ENCODE measurements around the gene VTN. TPM values are rescaled to one million over a fixed set of nuclear protein-coding genes. Genes with fewer than 3 reads are reported as not detected.

The VTN gene
- total RNA-seq, 4 donors from 2014 or later, result 0.51 to 2.1 (median 0.69) TPM; not detected in 1

DNA sequence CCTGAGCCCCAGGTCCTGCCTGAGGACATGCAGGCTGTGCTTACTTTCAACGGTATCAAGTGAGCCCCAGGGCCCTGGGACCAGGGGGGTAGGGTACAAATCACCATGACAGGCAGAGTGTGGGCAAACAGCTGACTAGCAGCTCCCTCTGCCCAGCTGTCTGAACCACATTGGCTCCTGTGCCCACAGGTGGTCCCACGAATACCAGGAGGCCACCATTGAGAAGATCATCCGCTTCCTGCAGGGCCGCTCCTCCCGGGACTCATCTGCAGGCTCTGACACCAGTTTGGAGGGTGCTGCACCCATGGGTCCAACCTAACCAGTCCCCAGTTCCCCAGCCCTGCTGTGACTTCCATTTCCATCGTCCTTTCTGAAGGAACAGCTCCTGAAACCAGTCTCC, 25.9 kb upstream of the VTN start:
- H3K9me3 ChIP-seq, result no peaks in the 10 kb centered on the region
- H3K27ac ChIP-seq, result no peak overlapping the region
- intact Hi-C loops (cut with DNase I; ENCODE audit: low total_unique reads), result no loop called here
- H3K27me3 ChIP-seq, result no peaks in the 10 kb centered on the region
- no peak for DNase-seq
- H3K4me1 ChIP-seq, result no peaks in the 10 kb centered on the region
- no peaks in the 10 kb centered on the region for H3K36me3 ChIP-seq
- TF ChIP-seq, protein P1, sequence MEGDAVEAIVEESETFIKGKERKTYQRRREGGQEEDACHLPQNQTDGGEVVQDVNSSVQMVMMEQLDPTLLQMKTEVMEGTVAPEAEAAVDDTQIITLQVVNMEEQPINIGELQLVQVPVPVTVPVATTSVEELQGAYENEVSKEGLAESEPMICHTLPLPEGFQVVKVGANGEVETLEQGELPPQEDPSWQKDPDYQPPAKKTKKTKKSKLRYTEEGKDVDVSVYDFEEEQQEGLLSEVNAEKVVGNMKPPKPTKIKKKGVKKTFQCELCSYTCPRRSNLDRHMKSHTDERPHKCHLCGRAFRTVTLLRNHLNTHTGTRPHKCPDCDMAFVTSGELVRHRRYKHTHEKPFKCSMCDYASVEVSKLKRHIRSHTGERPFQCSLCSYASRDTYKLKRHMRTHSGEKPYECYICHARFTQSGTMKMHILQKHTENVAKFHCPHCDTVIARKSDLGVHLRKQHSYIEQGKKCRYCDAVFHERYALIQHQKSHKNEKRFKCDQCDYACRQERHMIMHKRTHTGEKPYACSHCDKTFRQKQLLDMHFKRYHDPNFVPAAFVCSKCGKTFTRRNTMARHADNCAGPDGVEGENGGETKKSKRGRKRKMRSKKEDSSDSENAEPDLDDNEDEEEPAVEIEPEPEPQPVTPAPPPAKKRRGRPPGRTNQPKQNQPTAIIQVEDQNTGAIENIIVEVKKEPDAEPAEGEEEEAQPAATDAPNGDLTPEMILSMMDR (IDR thresholded peaks at IDR 0.05), result no peak
- TF ChIP-seq POLR2A (IDR thresholded peaks at IDR 0.05), result no peak
- no peak overlapping the region for H3K4me3 ChIP-seq

DNA sequence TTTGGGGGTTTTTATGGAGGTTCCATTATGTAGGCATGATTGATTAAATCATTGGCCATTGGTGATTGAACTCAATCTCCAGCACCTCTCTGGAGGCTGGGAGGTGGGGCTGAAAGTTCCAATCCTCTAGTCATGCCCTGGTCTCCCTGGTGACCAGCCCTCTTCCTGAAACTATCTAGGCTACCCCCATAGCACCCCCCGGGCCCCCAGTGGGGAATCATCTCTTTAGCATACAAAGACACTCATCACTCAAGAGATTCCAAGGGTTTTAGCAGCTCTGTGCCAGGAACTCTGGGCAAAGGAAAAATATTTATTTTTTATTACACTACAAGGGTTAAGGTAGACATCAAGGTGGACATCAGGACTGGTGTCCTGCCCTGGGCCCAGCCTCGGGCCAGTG, 25.3 kb upstream of the VTN start:
- intact Hi-C loops (cut with DNase I; ENCODE audit: low total_unique reads), result no loop called here
- DNase-seq, result no peak
- Histone ChIP-seq H3K36me3 (no peaks in the 10 kb centered on the region), H3K9me3 (no peaks in the 10 kb centered on the region), H3K4me3 (no peak overlapping the region), H3K27ac (no peak overlapping the region), H3K4me1 (no peaks in the 10 kb centered on the region), H3K27me3 (no peaks in the 10 kb centered on the region)
- TF ChIP-seq, protein P1 (IDR thresholded peaks at IDR 0.05), result no peak
- no peak for TF ChIP-seq POLR2A (IDR thresholded peaks at IDR 0.05)

DNA sequence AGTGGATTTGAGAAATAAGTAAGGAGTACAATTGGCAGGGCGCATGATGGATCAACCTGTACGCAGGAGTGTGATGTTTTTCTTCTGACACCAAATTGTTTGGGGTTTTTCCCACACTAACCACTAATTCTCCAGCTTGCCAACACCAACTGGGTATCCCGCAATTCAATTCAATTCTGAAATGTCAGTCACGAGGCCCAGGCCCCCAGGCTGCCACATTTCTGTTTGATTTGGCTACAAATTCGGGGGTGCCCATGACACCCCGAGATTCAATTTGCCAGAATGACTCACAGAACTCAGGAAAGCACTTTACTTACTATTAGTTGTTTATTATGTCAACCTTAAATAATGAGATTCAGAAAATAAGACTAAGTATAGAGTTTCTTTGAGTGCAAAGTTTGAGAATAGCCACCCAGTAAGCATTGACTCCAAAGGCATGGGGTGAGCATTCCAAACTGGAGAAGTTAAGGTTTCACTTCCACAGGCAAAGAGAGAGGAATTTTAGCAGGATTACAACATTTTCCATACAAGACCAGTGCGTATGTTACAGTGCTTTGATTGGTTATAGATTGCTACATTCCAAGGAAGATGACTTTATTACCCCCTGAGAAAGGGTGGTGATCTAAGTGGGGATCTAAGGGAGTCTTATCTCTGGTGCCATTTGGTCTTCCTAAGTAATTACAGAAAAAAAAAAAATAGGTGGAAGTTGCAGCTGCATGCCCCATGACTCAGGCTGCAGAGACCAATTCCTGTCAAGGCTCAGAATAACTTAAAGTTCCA, 24.4 kb upstream of the VTN start:
- Histone ChIP-seq H3K4me3 (no peak overlapping the region), H3K9me3 (no peaks in the 10 kb centered on the region), H3K36me3 (no peaks in the 10 kb centered on the region), H3K27ac (no peak overlapping the region), H3K4me1 (no peaks in the 10 kb centered on the region), H3K27me3 (no peaks in the 10 kb centered on the region)
- no peak for DNase-seq
- TF ChIP-seq POLR2A (IDR thresholded peaks at IDR 0.05), result no peak
- TF ChIP-seq, protein P1 (IDR thresholded peaks at IDR 0.05), result no peak
- intact Hi-C loops (cut with DNase I; ENCODE audit: low total_unique reads), result no loop called here

DNA sequence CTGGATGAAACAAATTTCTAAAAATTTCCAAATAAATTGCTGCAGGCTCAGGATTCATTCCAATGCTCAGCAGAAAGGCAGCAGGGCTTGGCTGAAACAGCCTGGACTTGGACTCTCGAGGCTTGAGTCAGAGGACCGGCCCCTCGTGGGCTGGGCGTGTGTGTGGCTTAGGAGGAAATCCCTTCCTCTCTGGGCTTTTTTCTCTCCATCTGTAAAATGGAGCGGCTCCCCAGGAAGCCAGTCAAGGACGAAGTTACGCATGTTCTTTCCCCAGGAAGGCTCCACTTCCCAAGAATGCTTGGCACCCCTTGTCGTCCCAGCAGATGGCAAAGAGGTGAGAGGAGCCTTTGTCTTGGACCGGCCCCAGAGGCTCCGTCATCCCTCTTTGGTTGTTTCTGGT, 22.4 kb upstream of the VTN start:
- no peaks in the 10 kb centered on the region for H3K9me3 ChIP-seq
- TF ChIP-seq POLR2A (IDR thresholded peaks at IDR 0.05), result no peak
- TF ChIP-seq, protein P1 (IDR thresholded peaks at IDR 0.05), result no peak
- no peaks in the 10 kb centered on the region for H3K36me3 ChIP-seq
- no peaks in the 10 kb centered on the region for H3K4me1 ChIP-seq
- no peak for DNase-seq
- no peak overlapping the region for H3K4me3 ChIP-seq
- H3K27ac ChIP-seq, result no peak overlapping the region
- H3K27me3 ChIP-seq, result no peaks in the 10 kb centered on the region
- intact Hi-C loops (cut with DNase I; ENCODE audit: low total_unique reads), result no loop called here

DNA sequence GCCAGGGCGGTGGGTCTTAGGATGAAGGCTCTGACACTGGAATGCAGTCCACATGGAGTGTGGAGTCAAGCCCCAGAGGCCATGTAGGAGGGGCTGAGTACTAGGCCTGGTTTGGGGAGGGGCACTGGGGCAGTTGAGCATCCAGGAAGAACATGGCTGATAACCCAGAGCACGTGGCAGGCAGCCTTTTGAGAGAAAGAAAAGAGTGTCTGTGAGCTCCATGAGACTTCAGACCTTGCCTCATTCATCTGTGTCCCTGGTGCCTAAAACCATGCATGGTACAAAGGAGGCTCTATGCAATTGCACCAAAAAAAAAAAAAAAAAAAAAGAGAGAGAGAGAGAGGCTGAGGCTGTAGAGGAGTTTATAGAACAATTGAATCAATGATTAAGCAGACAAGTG, 21.3 kb upstream of the VTN start:
- TF ChIP-seq, protein P1 (IDR thresholded peaks at IDR 0.05), result no peak
- TF ChIP-seq POLR2A (IDR thresholded peaks at IDR 0.05), result no peak
- no peaks in the 10 kb centered on the region for H3K9me3 ChIP-seq
- intact Hi-C loops (cut with DNase I; ENCODE audit: low total_unique reads), result no loop called here
- H3K4me3 ChIP-seq, result no peak overlapping the region
- no peak overlapping the region for H3K27ac ChIP-seq
- H3K27me3 ChIP-seq, result no peaks in the 10 kb centered on the region
- H3K36me3 ChIP-seq, result no peaks in the 10 kb centered on the region
- H3K4me1 ChIP-seq, result no peaks in the 10 kb centered on the region
- DNase-seq, result no peak
